HG03354 (cell line): ENCODE data around the gene ALG13.
"Not testable (repeated sequence)": the region's sequence is repeated elsewhere in the genome, so short reads cannot be mapped to it uniquely, and the experiment has no call there.

Source experiments
- ATAC-seq: cut with Tn5 transposase; IDR thresholded peaks from one replicate; pipeline ENCODE4 v1.9.1; 2021; ENCODE audit warnings: mild to moderate bottlenecking; ENCODE audit not compliant: unreplicated experiment, poor library complexity, severe bottlenecking

Gene ALG13

GRCh38 chrX:111680988-111681779, at the start of gene ALG13:
Gene ALG13, plus strand, starts transcription at chrX:111681170. Its CDS starts 49 bp downstream, at chrX:111681219.
- ATAC-seq = peak; percentile 98

GRCh38 chrX:111634823-111635729, 45.9 kb upstream of the ALG13 start:
- ATAC-seq = no peak

GRCh38 chrX:111641969-111642368, 39.0 kb upstream of the ALG13 start:
- ATAC-seq = no peak

- ATAC-seq = not testable (repeated sequence)
Measured at GRCh38 chrX:111645165-111645564, 35.8 kb upstream of the ALG13 start.

- no peak for ATAC-seq
Measured at GRCh38 chrX:111645607-111646006, 35.4 kb upstream of the ALG13 start.

- ATAC-seq = no peak
Measured at GRCh38 chrX:111646515-111646914, 34.5 kb upstream of the ALG13 start.

- no peak for ATAC-seq
Measured at GRCh38 chrX:111648802-111649201, 32.2 kb upstream of the ALG13 start.

- ATAC-seq = no peak
Measured at GRCh38 chrX:111649638-111650037, 31.3 kb upstream of the ALG13 start.

GRCh38 chrX:111650845-111651244, 30.1 kb upstream of the ALG13 start:
- no peak for ATAC-seq

- ATAC-seq = no peak
Measured at GRCh38 chrX:111652719-111653118, 28.3 kb upstream of the ALG13 start.

GRCh38 chrX:111661241-111661640, 19.7 kb upstream of the ALG13 start:
- ATAC-seq = no peak

- ATAC-seq = no peak
Measured at GRCh38 chrX:111662292-111662691, 18.7 kb upstream of the ALG13 start.

GRCh38 chrX:111671668-111672067, 9.3 kb upstream of the ALG13 start:
- no peak for ATAC-seq

GRCh38 chrX:111687305-111687704, 6.3 kb downstream of the ALG13 start:
- peak; percentile 72 for ATAC-seq

- no peak for ATAC-seq
Measured at GRCh38 chrX:111695297-111695880, 14.4 kb downstream of the ALG13 start.

GRCh38 chrX:111719426-111720210, 38.6 kb downstream of the ALG13 start:
- ATAC-seq = no peak

- ATAC-seq = no peak
Measured at GRCh38 chrX:111728096-111728495, 47.1 kb downstream of the ALG13 start.

- ATAC-seq = no peak
Measured at GRCh38 chrX:111731351-111731750, 50.4 kb downstream of the ALG13 start.

- ATAC-seq = no peak
Measured at GRCh38 chrX:111736571-111736970, 55.6 kb downstream of the ALG13 start.

GRCh38 chrX:111742018-111742417, 61.0 kb downstream of the ALG13 start:
- ATAC-seq = no peak
